Thyroid gland (tissue), 4 donors: Measurements from ENCODE around the gene RPS19.
"Not testable (repeated sequence)": the region's sequence is repeated elsewhere in the genome, so short reads cannot be mapped to it uniquely, and the experiment has no call there.

Experiments used
- CTCF ChIP-seq, 6 experiments: fragments of 200-600 bp in 3 of 6; fragments of 450-650 bp in 3 of 6; sonication (generic) in 3 of 6; IDR thresholded peaks; one replicate each; pipeline ENCODE4 v1.5.1; 2016 to 2019; ENCODE audit warnings: antibody characterized with exemption in 6 of 6, mild to moderate bottlenecking in 2 of 6, inconsistent platforms in 1 of 6, moderate library complexity in 1 of 6
- POLR2A ChIP-seq, 2 donors: fragments of 450-650 bp; IDR thresholded peaks; one replicate each; pipeline ENCODE4 v1.6.1; 2017; ENCODE audit warnings: antibody characterized with exemption in 2 of 2, mild to moderate bottlenecking in 2 of 2, moderate library complexity in 1 of 2

- not testable (repeated sequence) for TF ChIP-seq CTCF, POLR2A (IDR thresholded peaks at IDR 0.05)
Observed at GRCh38 chr19:41875973-41876372, 15.9 kb downstream of the RPS19 start.
